ENCODE results near the gene SYCE3. TPM values are rescaled to one million over a fixed set of nuclear protein-coding genes. Genes with fewer than 3 reads are reported as not detected.

SYCE3 gene
- polyA plus RNA-seq, 1 donor = not detected

DNA sequence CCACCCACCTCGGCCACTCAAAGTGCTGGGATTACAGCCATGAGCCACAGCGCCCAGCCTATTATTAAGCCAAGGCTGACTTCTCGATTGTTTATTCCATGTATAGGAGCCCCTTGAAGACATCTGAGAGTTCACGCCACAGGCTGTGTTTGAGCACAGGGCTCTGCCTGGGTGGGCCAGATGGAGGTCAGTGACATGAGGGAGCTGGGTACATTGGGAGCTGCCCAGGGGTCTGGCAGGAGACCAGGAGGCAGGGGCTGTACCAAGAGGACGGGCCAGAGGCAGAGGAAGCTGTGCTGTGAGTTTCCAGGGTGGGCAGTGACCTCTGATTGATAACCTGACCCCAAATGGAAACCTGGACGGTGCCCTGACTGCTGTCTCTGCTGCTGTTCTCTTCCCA lies 60.6 kb downstream of the SYCE3 start:
- DNase-seq = no peak

Other genes starting within 250 kb of the SYCE3 start
- 13.9 TPM for gene DENND6B, start 235.9 kb downstream of the SYCE3 start, polyA plus RNA-seq (ENCODE audit: insufficient read length)
- 43.0 TPM for gene PPP6R2, start 219.6 kb downstream of the SYCE3 start, polyA plus RNA-seq (ENCODE audit: insufficient read length)
- gene SBF1, start 87.9 kb downstream of the SYCE3 start, polyA plus RNA-seq (ENCODE audit: insufficient read length) = 30.6 TPM
- 4.8 TPM for gene ADM2, start 81.4 kb downstream of the SYCE3 start, polyA plus RNA-seq (ENCODE audit: insufficient read length)
- 6.1 TPM for gene MIOX, start 76.1 kb downstream of the SYCE3 start, polyA plus RNA-seq (ENCODE audit: insufficient read length)
- gene LMF2, start 55.2 kb downstream of the SYCE3 start, polyA plus RNA-seq (ENCODE audit: insufficient read length) = 36.1 TPM
- 44.1 TPM for gene NCAPH2, start 54.7 kb downstream of the SYCE3 start, polyA plus RNA-seq (ENCODE audit: insufficient read length)
- 1.5 TPM for gene SCO2, start 37.3 kb downstream of the SYCE3 start, polyA plus RNA-seq (ENCODE audit: insufficient read length)
- gene TYMP, start 32.9 kb downstream of the SYCE3 start, polyA plus RNA-seq (ENCODE audit: insufficient read length) = 1.0 TPM
- 0.10 TPM for gene KLHDC7B, start 17.0 kb downstream of the SYCE3 start, polyA plus RNA-seq (ENCODE audit: insufficient read length)
- gene CPT1B, start 15.5 kb upstream of the SYCE3 start, polyA plus RNA-seq (ENCODE audit: insufficient read length) = 15.9 TPM
- gene CHKB, start 19.9 kb upstream of the SYCE3 start, polyA plus RNA-seq (ENCODE audit: insufficient read length) = 112 TPM
- gene MAPK8IP2, start 37.9 kb upstream of the SYCE3 start, polyA plus RNA-seq (ENCODE audit: insufficient read length) = 0.83 TPM
- gene ARSA, start 65.2 kb upstream of the SYCE3 start, polyA plus RNA-seq (ENCODE audit: insufficient read length) = 15.2 TPM
- 13.6 TPM for gene SHANK3, start 109.9 kb upstream of the SYCE3 start, polyA plus RNA-seq (ENCODE audit: insufficient read length)
- gene ACR, start 175.3 kb upstream of the SYCE3 start, polyA plus RNA-seq (ENCODE audit: insufficient read length) = 0.38 TPM
- 92.4 TPM for gene RABL2B, start 220.7 kb upstream of the SYCE3 start, polyA plus RNA-seq (ENCODE audit: insufficient read length)

All from left kidney (tissue), 2 donors.